ENCODE data around the gene PROX1. TPM values are rescaled to one million over a fixed set of nuclear protein-coding genes. Genes with fewer than 3 reads are reported as not detected.

The PROX1 gene
- total and polyA plus RNA-seq, 2 donors from 2014 or later: 0.92 to 6.6 TPM

DNA sequence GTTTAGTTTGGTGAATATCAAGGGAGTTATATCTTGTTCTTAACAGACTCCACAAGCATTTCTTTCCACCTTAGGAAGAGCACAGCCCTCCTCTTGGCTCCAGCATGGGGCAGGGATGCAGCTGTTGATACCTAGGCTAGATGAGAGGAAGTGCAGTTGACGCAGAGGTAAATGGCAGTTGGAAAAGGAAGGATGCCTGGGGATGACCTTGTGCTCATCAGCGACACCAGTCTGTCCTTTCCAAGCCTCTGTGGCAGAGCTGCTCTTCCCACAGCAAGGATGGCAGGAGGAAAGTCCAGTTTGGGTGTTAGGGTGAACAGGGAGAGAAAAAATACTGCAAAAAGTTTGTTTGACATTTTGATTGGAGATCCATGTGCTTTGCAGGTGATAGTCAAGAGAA, 6.2 kb downstream of the PROX1 start:
- no peak for FAIRE-seq

DNA sequence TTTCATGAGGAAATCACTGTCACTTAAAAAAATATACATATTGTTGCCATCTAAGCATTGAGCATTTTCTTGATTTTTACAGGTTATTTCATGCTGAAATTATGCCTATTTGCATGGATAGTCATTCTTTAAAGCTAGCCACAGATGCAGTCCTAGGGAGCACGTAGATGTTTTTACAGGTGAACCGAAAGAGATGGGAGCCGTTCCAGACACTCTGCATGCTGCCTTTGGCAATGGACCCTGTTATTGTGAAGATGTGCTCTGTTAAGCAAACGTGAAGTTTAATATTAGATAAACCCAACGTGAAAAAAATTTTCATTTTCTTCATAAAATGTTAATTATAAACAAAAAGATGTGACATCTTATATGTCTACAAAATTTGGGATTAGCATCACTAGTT, 7.1 kb downstream of the PROX1 start:
- Histone ChIP-seq H3K4me1 (ENCODE audit: control insufficient read depth in 2 of 3, insufficient read depth in 2 of 3, low read depth in 1 of 3, low read length in 3 of 3) (no peaks in the 10 kb centered on the region), H3K9ac (ENCODE audit: low read length in 3 of 3) (no peak overlapping the region), H3K9me3 (ENCODE audit: control insufficient read depth in 2 of 3, insufficient read depth in 1 of 3, low read length in 3 of 3) (no peaks in the 10 kb centered on the region), H3K36me3 (ENCODE audit: control insufficient read depth in 2 of 3, insufficient read depth in 3 of 3, low read length in 3 of 3) (peaks cover 0 to 3% (median 0%) of the 10 kb centered on the region in 3 donors), H3K4me3 (ENCODE audit: low read length in 3 of 3) (no peak overlapping the region), H3K27ac (ENCODE audit: low read depth in 2 of 2, low read length in 2 of 2) (no peak overlapping the region), H3K27me3 (ENCODE audit: control insufficient read depth, insufficient read depth, low read length) (no peaks in the 10 kb centered on the region)
- no peak for FAIRE-seq
- DNase-seq: no peak
- intact Hi-C loops (cut with DNase I): no loop called here
- TF ChIP-seq, protein P1, sequence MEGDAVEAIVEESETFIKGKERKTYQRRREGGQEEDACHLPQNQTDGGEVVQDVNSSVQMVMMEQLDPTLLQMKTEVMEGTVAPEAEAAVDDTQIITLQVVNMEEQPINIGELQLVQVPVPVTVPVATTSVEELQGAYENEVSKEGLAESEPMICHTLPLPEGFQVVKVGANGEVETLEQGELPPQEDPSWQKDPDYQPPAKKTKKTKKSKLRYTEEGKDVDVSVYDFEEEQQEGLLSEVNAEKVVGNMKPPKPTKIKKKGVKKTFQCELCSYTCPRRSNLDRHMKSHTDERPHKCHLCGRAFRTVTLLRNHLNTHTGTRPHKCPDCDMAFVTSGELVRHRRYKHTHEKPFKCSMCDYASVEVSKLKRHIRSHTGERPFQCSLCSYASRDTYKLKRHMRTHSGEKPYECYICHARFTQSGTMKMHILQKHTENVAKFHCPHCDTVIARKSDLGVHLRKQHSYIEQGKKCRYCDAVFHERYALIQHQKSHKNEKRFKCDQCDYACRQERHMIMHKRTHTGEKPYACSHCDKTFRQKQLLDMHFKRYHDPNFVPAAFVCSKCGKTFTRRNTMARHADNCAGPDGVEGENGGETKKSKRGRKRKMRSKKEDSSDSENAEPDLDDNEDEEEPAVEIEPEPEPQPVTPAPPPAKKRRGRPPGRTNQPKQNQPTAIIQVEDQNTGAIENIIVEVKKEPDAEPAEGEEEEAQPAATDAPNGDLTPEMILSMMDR (IDR thresholded peaks at IDR 0.05; ENCODE audit: borderline replicate concordance, extremely low read depth, insufficient read depth): no peak

More for the DNA sequence above, 6.2 kb downstream of the PROX1 start:
- H3K27me3 ChIP-seq (ENCODE audit: control insufficient read depth, insufficient read depth, low read length): no peaks in the 10 kb centered on the region
- no peaks in the 10 kb centered on the region for H3K9me3 ChIP-seq (ENCODE audit: control insufficient read depth in 2 of 3, insufficient read depth in 1 of 3, low read length in 3 of 3)
- intact Hi-C loops (cut with DNase I): no loop called here
- H3K36me3 ChIP-seq (ENCODE audit: control insufficient read depth in 2 of 3, insufficient read depth in 3 of 3, low read length in 3 of 3): peaks cover 0 to 3% (median 0%) of the 10 kb centered on the region in 3 donors
- H3K9ac ChIP-seq (ENCODE audit: low read length in 3 of 3): no peak overlapping the region
- no peak overlapping the region for H3K4me3 ChIP-seq (ENCODE audit: low read length in 3 of 3)
- H3K4me1 ChIP-seq (ENCODE audit: control insufficient read depth in 2 of 3, insufficient read depth in 2 of 3, low read depth in 1 of 3, low read length in 3 of 3): no peaks in the 10 kb centered on the region
- no peak overlapping the region for H3K27ac ChIP-seq (ENCODE audit: low read depth in 2 of 2, low read length in 2 of 2)
- no peak for DNase-seq
- TF ChIP-seq, protein P1 (IDR thresholded peaks at IDR 0.05; ENCODE audit: borderline replicate concordance, extremely low read depth, insufficient read depth): no peak

DNA sequence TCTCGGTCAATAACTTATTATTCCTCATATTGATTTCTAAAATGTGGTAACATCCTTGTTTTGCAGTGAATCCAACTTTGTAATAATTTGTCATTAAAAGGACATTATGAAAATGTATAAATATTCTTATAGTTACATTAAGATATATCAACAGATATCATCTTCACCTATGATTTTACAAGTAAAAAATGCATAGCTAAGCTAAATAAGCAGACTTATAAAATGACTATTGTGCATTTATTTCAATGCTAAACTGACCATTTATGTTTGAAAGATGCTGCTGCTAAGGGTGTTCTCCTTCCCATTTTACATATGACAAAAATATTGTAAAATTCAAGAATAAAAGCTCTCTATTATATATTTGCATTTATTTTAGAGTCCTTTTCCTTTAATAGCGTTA, 7.8 kb downstream of the PROX1 start:
- no peak for FAIRE-seq

More for the DNA sequence above, 7.8 kb downstream of the PROX1 start:
- Histone ChIP-seq H3K27ac (ENCODE audit: low read depth in 2 of 2, low read length in 2 of 2) (no peak overlapping the region), H3K4me3 (ENCODE audit: low read length in 3 of 3) (no peak overlapping the region), H3K4me1 (ENCODE audit: control insufficient read depth in 2 of 3, insufficient read depth in 2 of 3, low read depth in 1 of 3, low read length in 3 of 3) (no peaks in the 10 kb centered on the region), H3K9me3 (ENCODE audit: control insufficient read depth in 2 of 3, insufficient read depth in 1 of 3, low read length in 3 of 3) (no peaks in the 10 kb centered on the region), H3K9ac (ENCODE audit: low read length in 3 of 3) (no peak overlapping the region), H3K27me3 (ENCODE audit: control insufficient read depth, insufficient read depth, low read length) (no peaks in the 10 kb centered on the region), H3K36me3 (ENCODE audit: control insufficient read depth in 2 of 3, insufficient read depth in 3 of 3, low read length in 3 of 3) (peaks cover 0 to 3% (median 0%) of the 10 kb centered on the region in 3 donors)
- TF ChIP-seq, protein P1 (IDR thresholded peaks at IDR 0.05; ENCODE audit: borderline replicate concordance, extremely low read depth, insufficient read depth): no peak
- DNase-seq: no peak
- intact Hi-C loops (cut with DNase I): no loop called here
